HepG2 (cell line): Measurements from ENCODE around the gene DNAJC12. TPM values are rescaled to one million over a fixed set of nuclear protein-coding genes. Genes with fewer than 3 reads are reported as not detected.

Experiments used
- ATF7 ChIP-seq, 2 experiments: fragments of 450-650 bp in 1 of 2; sonication (generic) in 1 of 2; formaldehyde crosslinking in 1 of 2; IDR thresholded peaks; 2 replicates each; pipeline versions ENCODE4 v1.4.0 to v1.6.1; 2016 to 2020; ENCODE audit warnings: antibody characterized with exemption in 1 of 2, mild to moderate bottlenecking in 1 of 2, missing genetic modification reagents in 1 of 2
- ATRX ChIP-seq: sonication (generic); formaldehyde crosslinking; IDR thresholded peaks from 2 replicates; pipeline ENCODE4 v1.4.0; 2020; ENCODE audit warnings: missing genetic modification reagents, borderline replicate concordance
- GABPB1 ChIP-seq: IDR thresholded peaks from 2 replicates; pipeline ENCODE4 v1.6.1; 2016; ENCODE audit warnings: mild to moderate bottlenecking, missing genetic modification reagents, moderate library complexity, missing compliant biosample characterization
- HES4 ChIP-seq: sonication (generic); formaldehyde crosslinking; IDR thresholded peaks from 2 replicates; pipeline ENCODE4 v1.9.0; 2021; ENCODE audit warnings: mild to moderate bottlenecking, missing genetic modification reagents, borderline replicate concordance
- KLF9 ChIP-seq: IDR thresholded peaks from 2 replicates; pipeline ENCODE4 v1.6.1; 2016; ENCODE audit warnings: low read depth
- LBX2 ChIP-seq: sonication (generic); formaldehyde crosslinking; IDR thresholded peaks from 2 replicates; pipeline ENCODE4 v1.5.0; 2020; ENCODE audit warnings: missing genetic modification reagents, mild to moderate bottlenecking, borderline replicate concordance
- MTF2 ChIP-seq: sonication (generic); formaldehyde crosslinking; IDR thresholded peaks from 2 replicates; pipeline ENCODE4 v1.5.0; 2020; ENCODE audit warnings: missing genetic modification reagents, borderline replicate concordance
- NCOA5 ChIP-seq: sonication (generic); formaldehyde crosslinking; IDR thresholded peaks from 2 replicates; pipeline ENCODE4 v1.4.0; 2020; ENCODE audit warnings: missing genetic modification reagents
- PAWR ChIP-seq: sonication (generic); formaldehyde crosslinking; IDR thresholded peaks from 2 replicates; pipeline ENCODE4 v1.4.0; 2020; ENCODE audit warnings: missing genetic modification reagents, mild to moderate bottlenecking, borderline replicate concordance
- PRDM4 ChIP-seq: sonication (generic); formaldehyde crosslinking; IDR thresholded peaks from 2 replicates; pipeline ENCODE4 v1.9.0; 2021; ENCODE audit warnings: missing genetic modification reagents, borderline replicate concordance
- RARG ChIP-seq: sonication (generic); formaldehyde crosslinking; IDR thresholded peaks from 2 replicates; pipeline ENCODE4 v1.4.0; 2020; ENCODE audit warnings: low read depth, mild to moderate bottlenecking, missing genetic modification reagents
- RBAK ChIP-seq: sonication (generic); formaldehyde crosslinking; IDR thresholded peaks from 2 replicates; pipeline ENCODE4 v1.5.1; 2020; ENCODE audit warnings: mild to moderate bottlenecking, missing genetic modification reagents
- SKI ChIP-seq: fragments of 450-650 bp; IDR thresholded peaks from one replicate; pipeline ENCODE4 v1.6.1; 2018; ENCODE audit warnings: mild to moderate bottlenecking; ENCODE audit not compliant: partially characterized antibody
- THAP9 ChIP-seq: sonication (generic); formaldehyde crosslinking; IDR thresholded peaks from 2 replicates; pipeline ENCODE4; 2020; ENCODE audit warnings: missing genetic modification reagents, mild to moderate bottlenecking, borderline replicate concordance
- ZBTB8A ChIP-seq: sonication (generic); formaldehyde crosslinking; IDR thresholded peaks from 2 replicates; pipeline ENCODE4 v1.4.0; 2020; ENCODE audit warnings: mild to moderate bottlenecking, low read depth, missing genetic modification reagents, borderline replicate concordance
- ZNF3 ChIP-seq: IDR thresholded peaks from 2 replicates; pipeline ENCODE4 v1.7.0; 2017; ENCODE audit warnings: inconsistent platforms
- ZNF776 ChIP-seq: sonication (generic); formaldehyde crosslinking; IDR thresholded peaks from 2 replicates; pipeline ENCODE4 v1.4.0; 2020; ENCODE audit warnings: mild to moderate bottlenecking, missing genetic modification reagents
- polyA plus RNA-seq, 8 experiments: library from polyadenylated mRNA; depleted of rRNA in 3 of 8; stranded (reverse) in 7 of 8; unstranded in 1 of 8; fragments of >200 nt; fragmentation: Illumina TruSeq in 4 of 8; extraction: Trizol in 4 of 8; gene quantifications; 2 replicates each; pipeline versions ENCODE4 v1.2.1 to v1.2.3, GENCODE V29; 2011 to 2016; ENCODE audit warnings: low read depth in 4 of 8, missing spikeins in 1 of 8, mixed read lengths in 1 of 8; ENCODE audit not compliant: insufficient read depth in 1 of 8
- total RNA-seq, 5 experiments: library from RNA; depleted of rRNA; stranded (reverse); fragments of >200 nt; fragmentation: Illumina TruSeq; extraction: Trizol; gene quantifications; 2 replicates each; pipeline ENCODE4 v1.2.3, GENCODE V29; 2016; ENCODE audit warnings: low read depth in 1 of 5
- TF ChIP-seq, protein P1 (sequence below): sonication (generic); formaldehyde crosslinking; conservative IDR thresholded peaks from 2 replicates; pipeline ENCODE4 v1.8.1; 2023; ENCODE audit warnings: missing genetic modification reagents
- TF ChIP-seq, protein P2 (sequence below): sonication (generic); formaldehyde crosslinking; IDR thresholded peaks from 2 replicates; pipeline ENCODE4 v1.5.0; 2020; ENCODE audit warnings: mild to moderate bottlenecking, missing genetic modification reagents, moderate library complexity

DNAJC12 gene
- total and polyA plus RNA-seq, 2 of the 13 experiments (the other 11 are each of a cell fraction or from before 2014, with no cell fraction given) = 11.6 to 43.9 TPM

DNA sequence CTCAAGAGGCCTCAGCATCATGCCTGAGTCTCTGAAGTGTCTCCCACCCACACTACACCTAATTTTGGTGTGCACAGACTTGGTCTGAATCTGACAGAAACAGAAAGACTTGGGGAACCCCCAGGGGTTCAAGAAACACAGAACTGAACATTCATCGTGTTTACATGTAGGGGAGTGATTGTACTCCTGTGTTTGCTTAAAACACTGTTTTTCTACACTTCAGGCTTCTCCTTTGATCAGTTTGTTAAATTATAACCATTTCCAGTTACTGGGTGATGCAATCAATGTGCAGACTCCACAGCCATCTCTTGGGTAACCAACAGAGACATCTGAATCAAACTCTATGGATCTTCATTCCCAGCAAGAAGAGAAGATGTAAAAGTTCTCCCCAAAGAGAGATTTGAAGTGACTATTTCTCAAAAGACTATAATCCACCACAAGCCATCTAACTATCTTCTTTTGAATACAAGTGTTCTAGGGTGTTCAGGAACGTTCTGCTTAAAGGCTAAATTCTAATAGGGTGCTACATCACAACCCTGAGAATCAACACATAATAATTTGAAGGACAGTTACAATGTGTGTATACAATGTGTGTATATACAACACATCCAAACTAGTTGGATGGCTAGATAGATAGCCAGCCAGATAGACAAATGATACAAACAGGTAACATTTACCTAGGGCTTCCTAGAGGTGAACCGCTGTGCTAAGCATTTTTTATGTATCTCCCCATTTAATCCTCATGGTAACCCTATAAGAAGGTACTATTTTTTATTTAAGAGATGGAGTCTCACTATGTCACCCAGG lies 34.2 kb downstream of the DNAJC12 start (continued):
- no peak for TF ChIP-seq PRDM4 (CRISPR knock-in tag)
- TF ChIP-seq HES4 (CRISPR knock-in tag) = no peak
- no peak for TF ChIP-seq KLF9 (CRISPR knock-in tag)
- no peak for TF ChIP-seq ZBTB8A (CRISPR knock-in tag)
- TF ChIP-seq MTF2 (CRISPR knock-in tag) = no peak
- TF ChIP-seq RBAK (CRISPR knock-in tag) = no peak
- peak; percentile 43 for TF ChIP-seq SKI
- peak; percentile 81 for TF ChIP-seq ATF7 (IDR thresholded peaks at IDR 0.05)
- TF ChIP-seq ATF7 (CRISPR knock-in tag; IDR thresholded peaks at IDR 0.05) = no peak; the same call in 1 of the 2 replicates
- no peak for TF ChIP-seq ZNF776 (CRISPR knock-in tag)
- no peak for TF ChIP-seq ATRX (CRISPR knock-in tag)
- TF ChIP-seq, protein P1, sequence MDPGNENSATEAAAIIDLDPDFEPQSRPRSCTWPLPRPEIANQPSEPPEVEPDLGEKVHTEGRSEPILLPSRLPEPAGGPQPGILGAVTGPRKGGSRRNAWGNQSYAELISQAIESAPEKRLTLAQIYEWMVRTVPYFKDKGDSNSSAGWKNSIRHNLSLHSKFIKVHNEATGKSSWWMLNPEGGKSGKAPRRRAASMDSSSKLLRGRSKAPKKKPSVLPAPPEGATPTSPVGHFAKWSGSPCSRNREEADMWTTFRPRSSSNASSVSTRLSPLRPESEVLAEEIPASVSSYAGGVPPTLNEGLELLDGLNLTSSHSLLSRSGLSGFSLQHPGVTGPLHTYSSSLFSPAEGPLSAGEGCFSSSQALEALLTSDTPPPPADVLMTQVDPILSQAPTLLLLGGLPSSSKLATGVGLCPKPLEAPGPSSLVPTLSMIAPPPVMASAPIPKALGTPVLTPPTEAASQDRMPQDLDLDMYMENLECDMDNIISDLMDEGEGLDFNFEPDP = no peak
- TF ChIP-seq THAP9 = no peak
- no peak for TF ChIP-seq GABPB1 (CRISPR knock-in tag)
- TF ChIP-seq LBX2 (CRISPR knock-in tag) = no peak
- TF ChIP-seq, protein P2, sequence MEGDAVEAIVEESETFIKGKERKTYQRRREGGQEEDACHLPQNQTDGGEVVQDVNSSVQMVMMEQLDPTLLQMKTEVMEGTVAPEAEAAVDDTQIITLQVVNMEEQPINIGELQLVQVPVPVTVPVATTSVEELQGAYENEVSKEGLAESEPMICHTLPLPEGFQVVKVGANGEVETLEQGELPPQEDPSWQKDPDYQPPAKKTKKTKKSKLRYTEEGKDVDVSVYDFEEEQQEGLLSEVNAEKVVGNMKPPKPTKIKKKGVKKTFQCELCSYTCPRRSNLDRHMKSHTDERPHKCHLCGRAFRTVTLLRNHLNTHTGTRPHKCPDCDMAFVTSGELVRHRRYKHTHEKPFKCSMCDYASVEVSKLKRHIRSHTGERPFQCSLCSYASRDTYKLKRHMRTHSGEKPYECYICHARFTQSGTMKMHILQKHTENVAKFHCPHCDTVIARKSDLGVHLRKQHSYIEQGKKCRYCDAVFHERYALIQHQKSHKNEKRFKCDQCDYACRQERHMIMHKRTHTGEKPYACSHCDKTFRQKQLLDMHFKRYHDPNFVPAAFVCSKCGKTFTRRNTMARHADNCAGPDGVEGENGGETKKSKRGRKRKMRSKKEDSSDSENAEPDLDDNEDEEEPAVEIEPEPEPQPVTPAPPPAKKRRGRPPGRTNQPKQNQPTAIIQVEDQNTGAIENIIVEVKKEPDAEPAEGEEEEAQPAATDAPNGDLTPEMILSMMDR (CRISPR knock-in tag) = no peak
- TF ChIP-seq ZNF3 = peak; percentile 36; the same call in 1 of the 2 replicates
- no peak for TF ChIP-seq NCOA5 (CRISPR knock-in tag)
- TF ChIP-seq RARG (CRISPR knock-in tag) = no peak
- no peak for TF ChIP-seq PAWR (CRISPR knock-in tag)
